ENCODE results near the gene PPP2R3B.

Gene PPP2R3B

GRCh38 chrX:318068-318738 lies 68.5 kb downstream of the PPP2R3B start (continued):
- TF ChIP-seq TCF7L2 (IDR thresholded peaks at IDR 0.05; ENCODE audit: borderline replicate concordance, low read depth, low read length) (no peak), ZNF324 (tag by site-specific recombination; IDR thresholded peaks at IDR 0.05) (no peak), ZNF211 (tag by site-specific recombination; IDR thresholded peaks at IDR 0.05; ENCODE audit: low read depth) (no peak), ZNF449 (tag by site-specific recombination; IDR thresholded peaks at IDR 0.05) (no peak), ZNF544 (tag by site-specific recombination; IDR thresholded peaks at IDR 0.05) (no peak), ZBTB7A (tag by site-specific recombination; IDR thresholded peaks at IDR 0.05; ENCODE audit: low read depth) (no peak), KLF8 (tag by site-specific recombination; IDR thresholded peaks at IDR 0.05) (peak; percentile 91; the same call in 1 of the 2 replicates), ZNF626 (tag by site-specific recombination; IDR thresholded peaks at IDR 0.05) (no peak), ZFP69B (tag by site-specific recombination; IDR thresholded peaks at IDR 0.05) (0 out of 2 replicates have a peak, but pooled peaks have one; percentile 20), PRDM6 (tag by site-specific recombination; IDR thresholded peaks at IDR 0.05) (no peak), BCL6B (tag by site-specific recombination; IDR thresholded peaks at IDR 0.05) (no peak), PBX3 (CRISPR knock-in tag; IDR thresholded peaks at IDR 0.05) (no peak), ZFP37 (tag by site-specific recombination; IDR thresholded peaks at IDR 0.05) (no peak), ZNF423 (tag by site-specific recombination; IDR thresholded peaks at IDR 0.05) (no peak), ZNF513 (tag by site-specific recombination; IDR thresholded peaks at IDR 0.05) (no peak), ZNF660 (tag by site-specific recombination; IDR thresholded peaks at IDR 0.05) (no peak), ZNF571 (tag by site-specific recombination; IDR thresholded peaks at IDR 0.05) (no peak), ZNF140 (tag by site-specific recombination; IDR thresholded peaks at IDR 0.05) (no peak), TRIM28 (IDR thresholded peaks at IDR 0.05; ENCODE audit: borderline replicate concordance, low read length) (no peak), ZNF157 (tag by site-specific recombination; IDR thresholded peaks at IDR 0.05) (no peak), ZNF433 (tag by site-specific recombination; IDR thresholded peaks at IDR 0.05; ENCODE audit: low read depth) (no peak), CTCF (tag by site-specific recombination; IDR thresholded peaks at IDR 0.05) (no peak), ZNF677 (tag by site-specific recombination; IDR thresholded peaks at IDR 0.05) (no peak), KLF17 (tag by site-specific recombination; IDR thresholded peaks at IDR 0.05) (peak; percentile 10; the same call in 1 of the 2 replicates), ZBTB6 (tag by site-specific recombination; IDR thresholded peaks at IDR 0.05) (no peak), KLF10 (tag by site-specific recombination; IDR thresholded peaks at IDR 0.05) (peak; percentile 99), ZBTB44 (tag by site-specific recombination; IDR thresholded peaks at IDR 0.05) (no peak)
